Esophagus muscularis mucosa (tissue), 4 donors: ENCODE data around the gene HNRNPA1L2. TPM values are rescaled to one million over a fixed set of nuclear protein-coding genes. Genes with fewer than 3 reads are reported as not detected.

Experiments used
- DNase-seq: peaks from one replicate; pipeline ENCODE4 v3.0.0-alpha.2; 2017; ENCODE audit errors: extremely low spot score
- H3K27ac ChIP-seq, 4 donors: fragments of 200-600 bp; sonication (generic); replicated peaks in 1 of 4; 1 replicate in 3 of 4; 2 replicates in 1 of 4; pipeline ENCODE4 v1.5.1; 2016 to 2019; ENCODE audit warnings: mild to moderate bottlenecking in 1 of 4
- H3K27me3 ChIP-seq, 4 donors: fragments of 200-600 bp; sonication (generic); one replicate each; pipeline versions ENCODE4 v1.5.1 to v1.6.0; 2016 to 2019
- H3K36me3 ChIP-seq, 4 donors: fragments of 200-600 bp; sonication (generic); one replicate each; pipeline ENCODE4 v1.5.1; 2016 to 2019
- H3K4me1 ChIP-seq, 4 donors: fragments of 200-600 bp; sonication (generic); one replicate each; pipeline ENCODE4 v1.5.1; 2016 to 2019
- H3K4me3 ChIP-seq, 4 donors: fragments of 200-600 bp; sonication (generic); 1 replicate in 2 of 4; 2 replicates in 2 of 4; pipeline ENCODE4 v1.5.1; 2016 to 2019; ENCODE audit warnings: mild to moderate bottlenecking in 4 of 4, moderate library complexity in 1 of 4
- H3K9me3 ChIP-seq, 4 donors: fragments of 200-600 bp; sonication (generic); 1 replicate in 3 of 4; 2 replicates in 1 of 4; pipeline ENCODE4 v1.5.1; 2016 to 2019
- EP300 ChIP-seq: sonication (generic); formaldehyde crosslinking; IDR thresholded peaks from one replicate; pipeline ENCODE4 v1.6.1; 2017; ENCODE audit warnings: antibody characterized with exemption
- POLR2A ChIP-seq: fragments of 450-650 bp; IDR thresholded peaks from one replicate; pipeline ENCODE4 v1.6.1; 2017; ENCODE audit warnings: antibody characterized with exemption, moderate library complexity, mild to moderate bottlenecking, low read depth
- POLR2AphosphoS5 ChIP-seq, 2 donors: sonication (generic); formaldehyde crosslinking; IDR thresholded peaks; one replicate each; pipeline ENCODE4 v1.6.1; 2017; ENCODE audit warnings: antibody characterized with exemption in 2 of 2
- WGBS: methylation state at CpG from one replicate; pipeline ENCODE4 v1.1.5; 2018; 5-methylcytosine and 5-hydroxymethylcytosine counted together
- intact Hi-C: fragments of 100-400 bp; cut with DNase I; formaldehyde crosslinking; loops from one replicate; pipeline ENCODE4 v1.15.1; 2023
- total RNA-seq, 4 donors: library from RNA; depleted of rRNA; stranded (reverse); fragments of >200 nt; gene quantifications; one replicate each; pipeline versions ENCODE4 v1.1.0 to v1.2.1, GENCODE V29; 2016
- TF ChIP-seq, protein P1 (sequence below), 3 experiments: fragments of 200-600 bp in 2 of 3; fragments of 450-650 bp in 1 of 3; sonication (generic) in 2 of 3; IDR thresholded peaks; one replicate each; pipeline ENCODE4 v1.5.1; 2017 to 2019; ENCODE audit warnings: antibody characterized with exemption in 3 of 3, mild to moderate bottlenecking in 2 of 3, moderate library complexity in 1 of 3

The HNRNPA1L2 gene
- total RNA-seq, 4 donors from 2014 or later = 2.0 to 5.0 (median 3.8) TPM

DNA sequence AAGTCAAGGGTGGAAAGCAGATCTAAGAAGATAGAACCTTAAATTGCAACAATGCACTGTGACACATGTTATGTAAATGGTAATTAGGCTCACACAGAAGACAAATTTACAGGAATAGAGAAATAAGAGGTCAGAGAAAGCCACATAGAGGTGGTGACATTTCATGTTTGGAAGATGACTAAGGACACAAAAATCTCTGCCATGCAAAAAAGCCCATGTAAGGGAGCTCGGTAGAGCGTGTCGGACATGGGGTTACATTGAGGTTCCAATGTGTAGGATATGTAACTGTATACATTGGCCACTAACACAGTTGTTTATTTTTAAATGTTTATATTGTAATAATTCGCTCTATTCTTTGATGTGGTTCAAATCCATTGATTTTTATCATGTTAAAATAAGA lies 44.1 kb downstream of the HNRNPA1L2 start:
- H3K27ac ChIP-seq = no peak overlapping the region
- WGBS = 94% methylated on average over 4 of the region's 4 CpGs

More for the DNA sequence above, 44.1 kb downstream of the HNRNPA1L2 start:
- TF ChIP-seq POLR2A (no peak), EP300 (no peak), POLR2AphosphoS5 (IDR thresholded peaks at IDR 0.05) (no peak)
- TF ChIP-seq, protein P1, sequence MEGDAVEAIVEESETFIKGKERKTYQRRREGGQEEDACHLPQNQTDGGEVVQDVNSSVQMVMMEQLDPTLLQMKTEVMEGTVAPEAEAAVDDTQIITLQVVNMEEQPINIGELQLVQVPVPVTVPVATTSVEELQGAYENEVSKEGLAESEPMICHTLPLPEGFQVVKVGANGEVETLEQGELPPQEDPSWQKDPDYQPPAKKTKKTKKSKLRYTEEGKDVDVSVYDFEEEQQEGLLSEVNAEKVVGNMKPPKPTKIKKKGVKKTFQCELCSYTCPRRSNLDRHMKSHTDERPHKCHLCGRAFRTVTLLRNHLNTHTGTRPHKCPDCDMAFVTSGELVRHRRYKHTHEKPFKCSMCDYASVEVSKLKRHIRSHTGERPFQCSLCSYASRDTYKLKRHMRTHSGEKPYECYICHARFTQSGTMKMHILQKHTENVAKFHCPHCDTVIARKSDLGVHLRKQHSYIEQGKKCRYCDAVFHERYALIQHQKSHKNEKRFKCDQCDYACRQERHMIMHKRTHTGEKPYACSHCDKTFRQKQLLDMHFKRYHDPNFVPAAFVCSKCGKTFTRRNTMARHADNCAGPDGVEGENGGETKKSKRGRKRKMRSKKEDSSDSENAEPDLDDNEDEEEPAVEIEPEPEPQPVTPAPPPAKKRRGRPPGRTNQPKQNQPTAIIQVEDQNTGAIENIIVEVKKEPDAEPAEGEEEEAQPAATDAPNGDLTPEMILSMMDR (IDR thresholded peaks at IDR 0.05) = no peak
- Histone ChIP-seq H3K4me3 (no peak overlapping the region), H3K36me3 (peaks cover 17 to 95% (median 68%) of the 10 kb centered on the region in 4 donors), H3K4me1 (no peaks in the 10 kb centered on the region), H3K9me3 (no peaks in the 10 kb centered on the region), H3K27me3 (no peaks in the 10 kb centered on the region)
- no peak for DNase-seq
- intact Hi-C loops = no loop called here

Other genes with a start within 250 kb of the HNRNPA1L2 start
- gene THSD1, start 236.3 kb upstream of the HNRNPA1L2 start, total RNA-seq = 1 to 10 TPM; 5.4 to 7.5 (median 6.8) TPM
- gene VPS36, start 191.8 kb upstream of the HNRNPA1L2 start, total RNA-seq = 10 to 100 TPM; 29.5 to 34.0 (median 33.1) TPM
- gene CKAP2, start 187.0 kb upstream of the HNRNPA1L2 start, total RNA-seq = 1 to 10 TPM; 2.1 to 5.5 (median 4.4) TPM
- gene SUGT1, start 10.4 kb downstream of the HNRNPA1L2 start, total RNA-seq = 10 to 100 TPM; 28.3 to 41.7 (median 33.3) TPM
- gene CNMD, start 97.4 kb downstream of the HNRNPA1L2 start, total RNA-seq = not detected
- under 1 TPM in 1 of 4 donors, not detected in 3; 0.11 TPM for gene PCDH8, start 206.2 kb downstream of the HNRNPA1L2 start, total RNA-seq